Naive B cell (primary cell): ENCODE data around the gene A2ML1. TPM values are rescaled to one million over a fixed set of nuclear protein-coding genes. Genes with fewer than 3 reads are reported as not detected.
A peak's percentile ranks its signal among the peaks of the same experiment; 100 is the strongest.
"Not testable (repeated sequence)": the region's sequence is repeated elsewhere in the genome, so short reads cannot be mapped to it uniquely, and the experiment has no call there.

Source experiments
- ATAC-seq, 2 donors: fragments of 150-1000 bp; cut with Tn5 transposase; 2 replicates each; pipeline ENCODE4 v1.10.0; 2021; ENCODE audit warnings: low read depth in 2 of 2, mild to moderate bottlenecking in 2 of 2, moderate library complexity in 2 of 2
- DNase-seq: peaks from one replicate; pipeline ENCODE4 v3.0.0; 2022
- H3K27ac Mint-ChIP-seq, 6 donors: one replicate each; pipeline ENCODE4 v1.8.0; 2020 to 2022; ENCODE audit warnings: mild to moderate bottlenecking in 6 of 6, mixed read lengths in 6 of 6, moderate library complexity in 5 of 6, inconsistent platforms in 2 of 6
- H3K27me3 Mint-ChIP-seq, 3 donors: one replicate each; pipeline ENCODE4 v1.8.0; 2021 to 2022; ENCODE audit warnings: mixed read lengths in 3 of 3, mild to moderate bottlenecking in 1 of 3
- H3K36me3 Mint-ChIP-seq, 2 donors: one replicate each; pipeline ENCODE4 v1.8.0; 2020 to 2022; ENCODE audit warnings: mixed read lengths in 2 of 2, inconsistent platforms in 1 of 2, mild to moderate bottlenecking in 1 of 2
- H3K4me1 Mint-ChIP-seq, 3 donors: one replicate each; pipeline ENCODE4 v1.8.0; 2020 to 2022; ENCODE audit warnings: mixed read lengths in 3 of 3, inconsistent platforms in 1 of 3, mild to moderate bottlenecking in 1 of 3, moderate library complexity in 1 of 3
- H3K4me3 Mint-ChIP-seq, 8 donors: one replicate each; pipeline ENCODE4 v1.8.0; 2020 to 2022; ENCODE audit warnings: mild to moderate bottlenecking in 8 of 8, mixed read lengths in 8 of 8, moderate library complexity in 8 of 8, inconsistent platforms in 2 of 8
- H3K9me3 Mint-ChIP-seq, 7 donors: one replicate each; pipeline ENCODE4 v1.8.0; 2020 to 2022; ENCODE audit warnings: mixed read lengths in 7 of 7, mild to moderate bottlenecking in 5 of 7, inconsistent platforms in 2 of 7, moderate library complexity in 1 of 7
- polyA plus RNA-seq, 6 donors: library from polyadenylated mRNA; unstranded; fragments of 300-500 nt; fragmentation: Illumina TruSeq; gene quantifications; one replicate each; pipeline ENCODE4 v1.2.3, GENCODE V29; 2021; ENCODE audit warnings: low read depth in 6 of 6

Gene A2ML1
- polyA plus RNA-seq, 6 donors from 2014 or later: not detected

- peaks cover 18 to 30% (median 18%) of the 10 kb centered on the region in 3 donors for H3K27me3 Mint-ChIP-seq
- H3K36me3 Mint-ChIP-seq: no peaks in the 10 kb centered on the region
- DNase-seq (no peak), ATAC-seq (no peak)
- H3K4me1 Mint-ChIP-seq: peaks cover 0 to 6% (median 0%) of the 10 kb centered on the region in 3 donors
- H3K9me3 Mint-ChIP-seq: no peaks in the 10 kb centered on the region
- H3K4me3 Mint-ChIP-seq: no peak overlapping the region
- no peak overlapping the region for H3K27ac Mint-ChIP-seq
Observed at GRCh38 chr12:8844665-8845064, 22.2 kb downstream of the A2ML1 start.

DNA sequence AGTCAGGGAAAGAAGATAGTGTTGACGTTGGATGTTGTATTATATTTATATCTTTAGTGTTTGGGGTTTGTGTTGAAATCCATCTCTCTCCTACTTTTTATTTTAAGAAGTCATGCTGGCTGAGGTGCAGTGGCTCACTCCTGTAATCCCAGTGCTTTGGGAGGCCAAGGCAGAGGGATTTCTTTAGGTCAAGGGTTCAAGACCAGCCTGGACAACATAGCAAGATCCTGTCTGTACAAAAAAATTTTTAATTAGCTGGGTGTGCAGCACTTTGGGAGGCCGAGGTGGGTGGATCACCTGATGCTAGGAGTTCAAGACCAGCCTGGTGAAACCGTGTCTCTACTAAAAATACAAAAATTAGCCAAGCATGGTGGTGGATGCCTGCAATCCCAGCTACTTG, 23.9 kb downstream of the A2ML1 start:
- no peak overlapping the region for H3K27ac Mint-ChIP-seq
- ATAC-seq (no peak), DNase-seq (no peak)
- H3K27me3 Mint-ChIP-seq: peaks cover 15 to 30% (median 18%) of the 10 kb centered on the region in 3 donors
- no peaks in the 10 kb centered on the region for H3K4me1 Mint-ChIP-seq
- no peak overlapping the region for H3K4me3 Mint-ChIP-seq
- H3K36me3 Mint-ChIP-seq: no peaks in the 10 kb centered on the region
- no peaks in the 10 kb centered on the region for H3K9me3 Mint-ChIP-seq

- H3K4me3 Mint-ChIP-seq: no peak overlapping the region
- no peaks in the 10 kb centered on the region for H3K4me1 Mint-ChIP-seq
- H3K27ac Mint-ChIP-seq: no peak overlapping the region
- DNase-seq (no peak), ATAC-seq (no peak)
- no peaks in the 10 kb centered on the region for H3K36me3 Mint-ChIP-seq
- H3K9me3 Mint-ChIP-seq: no peaks in the 10 kb centered on the region
- H3K27me3 Mint-ChIP-seq: peaks cover 9 to 30% (median 18%) of the 10 kb centered on the region in 3 donors
Observed at GRCh38 chr12:8847435-8847834, 25.0 kb downstream of the A2ML1 start.

GRCh38 chr12:8849876-8850275, 27.5 kb downstream of the A2ML1 start:
- Mint-ChIP-seq H3K4me1 (no peaks in the 10 kb centered on the region), H3K4me3 (no peak overlapping the region), H3K36me3 (no peaks in the 10 kb centered on the region), H3K9me3 (no peaks in the 10 kb centered on the region), H3K27ac (no peak overlapping the region), H3K27me3 (peaks cover 5 to 16% (median 12%) of the 10 kb centered on the region in 3 donors)
- ATAC-seq: no peak
- no peak for DNase-seq

GRCh38 chr12:8852119-8852518, 29.7 kb downstream of the A2ML1 start:
- no peak overlapping the region for H3K27ac Mint-ChIP-seq
- H3K9me3 Mint-ChIP-seq: no peaks in the 10 kb centered on the region
- H3K27me3 Mint-ChIP-seq: peaks cover 6 to 8% (median 6%) of the 10 kb centered on the region in 3 donors
- no peak overlapping the region for H3K4me3 Mint-ChIP-seq
- no peaks in the 10 kb centered on the region for H3K4me1 Mint-ChIP-seq
- no peak for DNase-seq
- H3K36me3 Mint-ChIP-seq: no peaks in the 10 kb centered on the region
- ATAC-seq: no peak

- no peak for DNase-seq
- no peak for ATAC-seq
- Mint-ChIP-seq H3K9me3 (no peaks in the 10 kb centered on the region), H3K4me3 (no peak overlapping the region), H3K36me3 (no peaks in the 10 kb centered on the region), H3K4me1 (no peaks in the 10 kb centered on the region), H3K27ac (no peak overlapping the region), H3K27me3 (peaks cover 0 to 4% (median 0%) of the 10 kb centered on the region in 3 donors)
Observed at GRCh38 chr12:8855891-8856290, 33.5 kb downstream of the A2ML1 start.

- not testable (repeated sequence) for H3K4me3 Mint-ChIP-seq, H3K4me1 Mint-ChIP-seq, H3K9me3 Mint-ChIP-seq, ATAC-seq, DNase-seq, H3K27me3 Mint-ChIP-seq, H3K36me3 Mint-ChIP-seq
- peak overlapping the region in 1 of 6 donors; percentile 85 for H3K27ac Mint-ChIP-seq
Observed at GRCh38 chr12:8859448-8859847, 37.0 kb downstream of the A2ML1 start.

GRCh38 chr12:8860165-8860961, 37.9 kb downstream of the A2ML1 start:
- peak overlapping the region in 1 of 6 donors; percentile 36 for H3K27ac Mint-ChIP-seq
- no peaks in the 10 kb centered on the region for H3K9me3 Mint-ChIP-seq
- no peaks in the 10 kb centered on the region for H3K36me3 Mint-ChIP-seq
- no peaks in the 10 kb centered on the region for H3K4me1 Mint-ChIP-seq
- no peak overlapping the region for H3K4me3 Mint-ChIP-seq
- H3K27me3 Mint-ChIP-seq: peaks cover 0 to 4% (median 0%) of the 10 kb centered on the region in 3 donors
- DNase-seq (peak; percentile 3), ATAC-seq (peak in 1 of 2 donors; percentile 45)

GRCh38 chr12:8866429-8866828, 44.0 kb downstream of the A2ML1 start:
- H3K27ac Mint-ChIP-seq: no peak overlapping the region
- H3K9me3 Mint-ChIP-seq: no peaks in the 10 kb centered on the region
- DNase-seq: no peak

DNA sequence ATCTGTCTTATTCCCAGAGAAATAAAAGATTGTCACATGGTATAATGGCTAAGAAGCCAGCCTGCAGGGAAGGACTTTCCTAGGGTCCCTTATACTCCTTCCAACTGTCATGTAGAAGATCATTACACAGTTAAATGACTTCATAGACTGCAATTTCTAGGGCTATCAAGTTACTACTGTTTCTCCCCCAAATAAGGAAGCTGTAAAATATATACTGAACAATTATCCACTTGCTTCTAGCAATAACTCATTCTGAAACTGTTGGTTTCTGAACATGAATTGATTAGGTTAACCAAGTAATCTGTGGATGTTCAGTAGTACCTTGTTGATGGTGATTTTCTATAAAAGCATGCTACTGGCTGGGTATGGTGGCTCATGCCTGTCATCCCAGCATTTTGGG, 44.6 kb downstream of the A2ML1 start:
- DNase-seq (no peak), ATAC-seq (no peak)

More at GRCh38 chr12:8866429-8866828, 44.0 kb downstream of the A2ML1 start:
- H3K4me3 Mint-ChIP-seq: no peak overlapping the region
- no peak for ATAC-seq
- peaks cover 0 to 4% (median 0%) of the 10 kb centered on the region in 3 donors for H3K27me3 Mint-ChIP-seq
- H3K4me1 Mint-ChIP-seq: no peaks in the 10 kb centered on the region
- no peaks in the 10 kb centered on the region for H3K36me3 Mint-ChIP-seq

GRCh38 chr12:8867786-8868185, 45.4 kb downstream of the A2ML1 start:
- Mint-ChIP-seq H3K27ac (peak overlapping the region in 1 of 6 donors; percentile 36), H3K9me3 (no peaks in the 10 kb centered on the region), H3K27me3 (peaks cover 0 to 4% (median 0%) of the 10 kb centered on the region in 3 donors), H3K4me3 (peak overlapping the region in 1 of 8 donors; percentile 2), H3K36me3 (no peaks in the 10 kb centered on the region), H3K4me1 (no peaks in the 10 kb centered on the region)
- no peak for DNase-seq
- no peak for ATAC-seq

More for the DNA sequence above, 44.6 kb downstream of the A2ML1 start:
- Mint-ChIP-seq H3K9me3 (no peaks in the 10 kb centered on the region), H3K4me1 (no peaks in the 10 kb centered on the region), H3K36me3 (no peaks in the 10 kb centered on the region), H3K4me3 (no peak overlapping the region), H3K27me3 (peaks cover 0 to 4% (median 0%) of the 10 kb centered on the region in 3 donors), H3K27ac (no peak overlapping the region)

- H3K27ac Mint-ChIP-seq: no peak overlapping the region
- H3K9me3 Mint-ChIP-seq: no peaks in the 10 kb centered on the region
- no peaks in the 10 kb centered on the region for H3K36me3 Mint-ChIP-seq
- no peaks in the 10 kb centered on the region for H3K4me1 Mint-ChIP-seq
- no peak for ATAC-seq
- H3K27me3 Mint-ChIP-seq: peaks cover 0 to 5% (median 4%) of the 10 kb centered on the region in 3 donors
- no peak for DNase-seq
- no peak overlapping the region for H3K4me3 Mint-ChIP-seq
Observed at GRCh38 chr12:8870586-8870985, 48.2 kb downstream of the A2ML1 start.

- H3K27me3 Mint-ChIP-seq: peaks cover 0 to 5% (median 4%) of the 10 kb centered on the region in 3 donors
- no peak for DNase-seq
Observed at GRCh38 chr12:8871068-8871467, 48.6 kb downstream of the A2ML1 start.

GRCh38 chr12:8876887-8877286, 54.5 kb downstream of the A2ML1 start:
- Mint-ChIP-seq H3K4me1 (no peaks in the 10 kb centered on the region), H3K4me3 (no peak overlapping the region), H3K27ac (no peak overlapping the region), H3K27me3 (peaks cover 0 to 5% (median 0%) of the 10 kb centered on the region in 3 donors), H3K9me3 (no peaks in the 10 kb centered on the region), H3K36me3 (no peaks in the 10 kb centered on the region)
- ATAC-seq (no peak), DNase-seq (no peak)

More at GRCh38 chr12:8871068-8871467, 48.6 kb downstream of the A2ML1 start:
- Mint-ChIP-seq H3K27ac (peak overlapping the region in 1 of 6 donors; percentile 4), H3K36me3 (no peaks in the 10 kb centered on the region), H3K4me3 (no peak overlapping the region), H3K4me1 (no peaks in the 10 kb centered on the region), H3K9me3 (no peaks in the 10 kb centered on the region)
- no peak for ATAC-seq
